Measurements from ENCODE around the gene VPS37B. TPM values are rescaled to one million over a fixed set of nuclear protein-coding genes. Genes with fewer than 3 reads are reported as not detected.

The VPS37B gene
- total and polyA plus RNA-seq, 10 of the 15 experiments (the other 5 are each of a cell fraction or from before 2014, with no cell fraction given) = 0.66 to 68.6 (median 39.6) TPM

GRCh38 chr12:122852336-122853275 is 43.3 kb downstream of the VPS37B start (continued):
- TF ChIP-seq PAX8 (IDR thresholded peaks at IDR 0.05) (no peak), NKRF (conservative IDR thresholded peaks at IDR 0.05) (no peak), BACH1 (IDR thresholded peaks at IDR 0.05; ENCODE audit: borderline replicate concordance) (no peak)

- H3K4me1 ChIP-seq (ENCODE audit: control insufficient read depth, insufficient read depth, low read length) = no peaks in the 10 kb centered on the region
- ATAC-seq (no peak), DNase-seq (ENCODE audit: low read depth, low spot score) (no peak), FAIRE-seq (no peak)
- no peaks in the 10 kb centered on the region; a peak in 1 of 4 replicates for H3K27me3 ChIP-seq (replicated peaks in 1 of 2; ENCODE audit: control insufficient read depth in 2 of 2, insufficient read depth in 2 of 2, low read length in 1 of 2)
- no peaks in the 10 kb centered on the region for H3K79me2 ChIP-seq (ENCODE audit: control insufficient read depth, insufficient read depth, low read length)
- H4K20me1 ChIP-seq (ENCODE audit: control insufficient read depth, insufficient read depth) = no peaks in the 10 kb centered on the region
- CTCF ChIA-PET = no interaction called here
- no peak overlapping the region for H3K4me3 ChIP-seq
- RAD21 ChIA-PET (ENCODE audit: unreplicated experiment) = no interaction called here
- no peak overlapping the region for H3K27ac ChIP-seq (ENCODE audit: control insufficient read depth, insufficient read depth)
- intact Hi-C loops (cut with micrococcal nuclease; ENCODE audit: unreplicated experiment) (no loop called here), in situ Hi-C loops (cut with MboI) (loop anchor here (25.0 kb wide), 1 partner anchor 385 kb away; the partner anchor contains the start of genes MPHOSPH9 and MTRFR)
- no peaks in the 10 kb centered on the region for H3K9me3 ChIP-seq (replicated peaks; ENCODE audit: control insufficient read depth, insufficient read depth, low read length)
- POLR2A ChIA-PET = no interaction called here
- no peak overlapping the region for H3K4me2 ChIP-seq (ENCODE audit: control insufficient read depth, insufficient read depth)
- no peak for TF ChIP-seq FOXM1 (IDR thresholded peaks at IDR 0.05; ENCODE audit: low read depth, low read length)
- no peak for TF ChIP-seq STAT1 (conservative IDR thresholded peaks at IDR 0.05)
- TF ChIP-seq SIX5 (IDR thresholded peaks at IDR 0.05; ENCODE audit: low read depth, low read length, severe bottlenecking) = no peak
- TF ChIP-seq TBL1XR1 (IDR thresholded peaks at IDR 0.05; ENCODE audit: low read depth, low read length) = no peak
- no peak for TF ChIP-seq REST (IDR thresholded peaks at IDR 0.05; ENCODE audit: low read depth, low read length)
- no peak for TF ChIP-seq USF2 (IDR thresholded peaks at IDR 0.05; ENCODE audit: borderline replicate concordance, low read depth, low read length)
- no peak for TF ChIP-seq TCF3 (IDR thresholded peaks at IDR 0.05; ENCODE audit: borderline replicate concordance, insufficient read depth, low read depth, low read length)
- TF ChIP-seq CBFB (IDR thresholded peaks at IDR 0.05; ENCODE audit: low read depth) = no peak
- 83% methylated on average over 5 of the region's 5 CpGs for WGBS (ENCODE audit: insufficient coverage, insufficient replicate concordance, low lambda C conversion rate, missing lambda C conversion rate)
- H2AFZ ChIP-seq (ENCODE audit: control insufficient read depth, low read depth, low read length) = no peak overlapping the region
- no TSS peak for BruUV-seq (replicated peaks)
- H3K9ac ChIP-seq (ENCODE audit: control insufficient read depth, insufficient read depth, low read length) = no peak overlapping the region
- peaks cover 0 to 5% of the 10 kb centered on the region in 2 experiments; a peak in 2 of 4 replicates for H3K36me3 ChIP-seq (ENCODE audit: control insufficient read depth in 2 of 2, insufficient read depth in 2 of 2, low read length in 1 of 2)
- SMC1A ChIA-PET (ENCODE audit: uncharacterized antibody, unreplicated experiment) = no interaction called here
These were observed 44.1 kb downstream of the VPS37B start for GRCh38 chr12:122851820-122852219.

Measured in GM12878 (cell line).